Right cardiac atrium (tissue), 5 donors: Measurements from ENCODE around the gene FCHSD2. TPM values are rescaled to one million over a fixed set of nuclear protein-coding genes. Genes with fewer than 3 reads are reported as not detected.
"Not testable (repeated sequence)": the region's sequence is repeated elsewhere in the genome, so short reads cannot be mapped to it uniquely, and the experiment has no call there.

Experiments
- ATAC-seq, 2 donors: fragments of 200-7000 bp; cut with Tn5 transposase; one replicate each; pipeline versions ENCODE4 v1.8.0 to v1.9.1; 2020; ENCODE audit warnings: moderate library complexity in 2 of 2, mild to moderate bottlenecking in 1 of 2
- DNase-seq, 3 donors: peaks; one replicate each; pipeline ENCODE4 v3.0.0-alpha.2; 2020
- H3K27ac ChIP-seq: one replicate; pipeline ENCODE4 v1.5.1; 2013; ENCODE audit warnings: mild to moderate bottlenecking, low read length, control low read depth, moderate library complexity
- H3K27me3 ChIP-seq: one replicate; pipeline ENCODE4 v1.6.1; 2013; ENCODE audit not compliant: control insufficient read depth, insufficient read depth
- H3K4me1 ChIP-seq: one replicate; pipeline ENCODE4 v1.6.1; 2013; ENCODE audit warnings: low read length; ENCODE audit not compliant: control insufficient read depth, insufficient read depth
- H3K4me3 ChIP-seq: one replicate; pipeline ENCODE4 v1.5.1; 2013; ENCODE audit warnings: low read length, control low read depth
- H3K9me3 ChIP-seq: one replicate; pipeline ENCODE4 v1.6.1; 2013; ENCODE audit warnings: low read length; ENCODE audit not compliant: control insufficient read depth
- WGBS: extraction: QIAGEN DNeasy Blood & Tissue Kit; methylation state at CpG from one replicate; pipeline ENCODE4 v1.1.7; 2013; 5-methylcytosine and 5-hydroxymethylcytosine counted together
- intact Hi-C, 4 donors: fragments of 100-400 bp; cut with DNase I; formaldehyde crosslinking; loops; one replicate each; pipeline versions ENCODE4 v1.11.0 to v1.14.0; 2022 to 2023
- polyA plus RNA-seq: library from polyadenylated mRNA; stranded (reverse); fragments of 200-250 nt; gene quantifications from one replicate; pipeline ENCODE4 v1.2.3, GENCODE V29; 2013
- total RNA-seq, 4 donors: library from RNA; stranded (reverse); fragmentation: NEBNext Ultra II Directional; extraction: Animal tissue kit (Norgen Biotek cat#: 25700); gene quantifications; one replicate each; pipeline ENCODE4 v1.2.1, GENCODE V29; 2021
- donor health status: healthy with polysubstance abuse.
- donor health status: DM: no; HTN: yes; CAD: no.
- donor health status: DM: no; HTN: no; CAD: no.
- donor health status: DM: no; HTN: yes; CAD: no; lungs with severe emphysema.
- donor health status: DM: yes; HTN: yes; CAD: no.

FCHSD2 gene
- total and polyA plus RNA-seq, 5 donors, result 12.6 to 54.1 (median 36.2) TPM

DNA sequence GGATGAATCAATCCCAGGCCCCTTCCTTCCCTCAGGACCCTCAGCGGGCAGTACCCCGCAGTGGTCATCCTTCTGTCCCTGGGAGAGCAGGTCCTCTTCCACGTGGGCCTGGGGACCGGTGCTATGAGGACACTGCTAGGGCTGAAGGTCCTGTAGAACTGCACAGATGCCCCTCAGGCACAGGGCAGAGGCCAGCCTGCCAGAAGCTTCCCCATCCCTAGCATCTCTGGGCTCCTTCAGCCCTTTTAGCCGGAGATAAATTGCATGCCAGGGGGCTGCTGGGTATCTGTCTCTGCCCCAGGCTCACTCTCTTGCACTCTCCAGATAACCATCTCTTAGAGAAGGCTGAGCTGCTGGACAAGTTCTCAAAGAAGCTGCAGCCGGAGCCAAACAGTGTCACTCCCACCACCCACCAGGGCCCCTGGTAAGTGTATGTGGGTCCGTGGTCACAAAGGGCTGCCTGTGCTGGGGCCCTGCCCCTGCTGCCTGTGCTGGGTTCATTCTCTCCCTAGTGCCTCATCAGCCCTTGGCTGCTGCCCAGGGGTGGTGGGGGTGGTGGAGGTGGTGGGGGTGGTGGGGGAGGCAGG, 325.6 kb downstream of the FCHSD2 start:
- WGBS, result 73% methylated on average over 7 of the region's 7 CpGs
- ATAC-seq, result no peak
- no peak overlapping the region for H3K27ac ChIP-seq
- no peaks in the 10 kb centered on the region for H3K9me3 ChIP-seq
- intact Hi-C loops, result no loop called here
- no peak overlapping the region for H3K4me3 ChIP-seq
- no peaks in the 10 kb centered on the region for H3K27me3 ChIP-seq
- DNase-seq, result peak in 1 of 3 donors; percentile 42
- H3K4me1 ChIP-seq, result peaks cover 8% of the 10 kb centered on the region

DNA sequence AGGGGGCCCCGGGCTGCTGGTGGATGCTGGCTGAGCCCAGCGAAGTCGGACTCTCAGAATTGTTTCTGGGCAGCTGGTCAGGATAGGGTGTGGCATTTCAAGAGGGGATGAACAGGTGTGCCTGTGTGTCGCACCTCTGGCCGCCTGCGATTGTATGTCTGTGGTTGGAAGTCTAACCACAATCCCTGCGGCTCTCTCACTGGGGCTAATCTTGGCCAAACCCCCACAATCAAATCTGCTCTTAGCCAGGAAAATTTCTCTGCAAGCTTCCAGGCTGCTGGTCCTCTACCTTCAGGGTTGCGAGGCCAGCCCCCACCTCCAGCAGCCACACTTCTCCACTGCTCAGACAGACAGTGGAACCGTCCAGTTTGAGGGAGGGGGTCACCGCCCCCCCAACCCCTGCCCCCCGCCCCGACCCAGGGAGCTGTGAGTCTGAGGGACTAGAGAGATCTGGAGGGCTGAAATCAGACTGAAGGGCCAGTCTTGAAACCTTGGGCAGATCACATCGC, 327.0 kb downstream of the FCHSD2 start:
- intact Hi-C loops, result no loop called here
- Histone ChIP-seq H3K4me3 (peak overlapping the region; percentile 37), H3K27ac (no peak overlapping the region), H3K27me3 (no peaks in the 10 kb centered on the region), H3K9me3 (no peaks in the 10 kb centered on the region), H3K4me1 (peaks cover 6% of the 10 kb centered on the region)
- WGBS, result 26% methylated on average over 13 of the region's 13 CpGs
- ATAC-seq (no peak), DNase-seq (no peak)

DNA sequence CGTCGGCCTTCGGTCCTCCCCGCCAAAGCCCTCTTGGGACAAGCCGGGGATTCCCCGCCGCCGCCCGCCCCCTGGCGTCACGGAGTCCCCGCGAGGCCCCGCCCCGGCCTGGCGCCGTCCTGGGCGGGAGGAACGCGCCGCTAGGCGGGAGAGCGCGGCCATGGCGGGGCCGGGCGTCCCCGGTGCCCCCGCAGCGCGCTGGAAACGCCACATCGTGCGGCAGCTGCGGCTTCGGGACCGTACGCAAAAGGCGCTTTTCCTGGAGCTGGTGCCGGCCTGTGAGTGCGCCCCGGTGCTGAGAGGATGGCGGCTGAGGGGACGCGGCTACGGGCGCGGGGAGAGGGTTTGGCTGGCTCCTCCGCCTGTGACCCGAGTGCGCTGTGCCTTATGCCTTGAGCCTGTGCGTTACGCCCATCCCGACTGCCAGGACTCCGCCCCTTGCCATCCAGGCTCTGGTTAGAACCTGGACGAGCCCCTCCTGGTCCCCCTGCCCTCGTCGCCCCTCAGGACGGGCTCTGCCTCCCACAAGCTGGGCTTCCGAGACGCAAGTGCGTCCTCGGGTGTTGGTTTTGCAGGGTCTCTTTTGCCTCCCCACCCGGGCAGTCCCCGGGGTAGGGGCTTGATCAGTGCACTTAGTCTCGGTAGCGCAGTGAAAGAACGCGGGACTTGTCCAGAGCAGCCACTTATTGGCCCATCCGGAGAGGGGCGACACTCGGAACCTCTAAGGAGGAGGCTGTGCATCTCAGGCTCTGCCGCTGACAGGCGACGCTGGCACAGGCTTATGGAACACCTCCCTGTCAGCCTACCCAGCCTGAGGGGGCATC, 327.6 kb downstream of the FCHSD2 start, which contains the start of gene ATG16L2:
Gene ATG16L2, plus strand, starts transcription at position 126 of the 824 bp plus-strand sequence. Its CDS starts 35 bp downstream, at position 161.
- under 1% methylated on average over 75 of the region's 75 CpGs for WGBS
- Histone ChIP-seq H3K4me3 (peak within 1 kb of the TSS; percentile 37), H3K9me3 (no peaks in the 10 kb centered on the region), H3K27ac (peak within 1 kb of the TSS; percentile 85), H3K27me3 (no peaks in the 10 kb centered on the region), H3K4me1 (peaks cover 6% of the 10 kb centered on the region)
- peak; percentile 87 to 95 (median 94) for DNase-seq
- intact Hi-C loops, result no loop called here
- ATAC-seq, result peak; percentile 93 to 95

DNA sequence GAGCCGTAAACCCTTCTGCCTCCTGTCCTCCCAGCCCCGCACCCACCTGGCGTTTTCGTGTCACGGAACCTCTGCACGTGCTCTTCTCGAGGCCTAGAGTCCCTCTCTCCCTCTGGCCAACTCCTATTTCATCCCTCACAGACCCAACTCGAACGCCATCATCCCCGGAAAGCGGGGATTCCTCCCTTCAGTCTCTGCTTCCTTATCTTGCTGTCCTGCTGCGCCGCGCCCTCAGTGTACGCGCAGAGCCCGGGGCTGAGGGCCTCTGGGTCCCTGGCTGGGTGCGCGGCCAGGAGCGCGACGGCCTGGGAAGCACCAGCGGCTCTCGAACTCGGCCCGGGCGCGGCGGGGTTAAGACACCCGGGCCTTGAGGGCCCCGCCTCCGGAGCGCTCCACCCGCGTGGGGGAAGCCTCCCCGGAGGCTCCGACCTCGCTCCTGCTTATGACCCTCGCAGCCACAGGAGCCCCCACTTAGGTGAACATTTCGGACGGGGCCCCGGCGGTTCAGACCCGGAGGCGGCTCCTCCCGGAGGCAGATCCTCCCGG, 328.3 kb downstream of the FCHSD2 start:
- peak overlapping the region; percentile 37 for H3K4me3 ChIP-seq
- no peaks in the 10 kb centered on the region for H3K27me3 ChIP-seq
- under 1% methylated on average over 47 of the region's 47 CpGs for WGBS
- H3K9me3 ChIP-seq, result no peaks in the 10 kb centered on the region
- DNase-seq (peak; percentile 88 to 94 (median 93)), ATAC-seq (peak; percentile 89 to 91)
- H3K27ac ChIP-seq, result peak overlapping the region; percentile 85
- intact Hi-C loops, result no loop called here
- peaks cover 6% of the 10 kb centered on the region for H3K4me1 ChIP-seq

DNA sequence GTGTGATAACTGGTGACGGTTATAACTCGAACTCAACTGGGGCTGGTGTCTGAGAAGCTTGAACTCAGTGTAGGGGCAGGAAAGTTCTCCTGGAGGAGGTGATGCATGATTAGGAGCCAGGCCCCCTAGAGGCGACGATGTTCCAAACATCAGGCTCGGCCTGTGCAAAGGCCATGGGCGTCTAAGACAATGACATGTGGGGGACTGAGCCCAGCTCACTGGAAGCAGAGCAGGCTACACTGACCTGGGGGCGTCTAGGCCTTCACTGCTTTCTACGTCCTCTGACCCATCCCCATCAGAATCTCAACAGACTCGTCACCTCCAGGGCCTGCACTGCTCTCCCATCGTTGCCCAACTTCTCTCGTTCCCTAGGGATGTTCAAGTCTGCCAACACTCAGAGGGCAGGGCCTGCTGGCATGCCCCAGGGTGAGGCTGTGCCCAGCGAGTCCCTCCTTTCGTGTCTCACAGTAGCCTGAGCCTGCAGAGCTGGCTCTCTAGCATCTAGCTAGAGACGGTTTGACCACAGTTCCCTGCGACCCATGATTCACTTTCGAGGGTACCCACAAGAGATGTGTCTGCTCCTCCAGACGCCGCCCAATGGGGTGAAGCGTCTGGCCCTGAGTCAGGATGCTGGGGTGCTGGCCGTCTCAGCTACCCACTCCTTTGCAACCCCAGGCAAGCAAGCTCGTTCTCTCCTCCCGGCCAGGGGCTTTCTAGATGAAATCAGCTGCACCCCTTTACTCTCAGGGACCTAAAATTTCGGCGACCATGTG, 329.0 kb downstream of the FCHSD2 start:
- DNase-seq (peak in 1 of 3 donors; percentile 83), ATAC-seq (peak; percentile 14 to 38)
- WGBS, result 11% methylated on average over 24 of the region's 24 CpGs
- Histone ChIP-seq H3K9me3 (no peaks in the 10 kb centered on the region), H3K27ac (peak overlapping the region; percentile 85), H3K4me1 (peaks cover 6% of the 10 kb centered on the region), H3K4me3 (peak overlapping the region; percentile 37), H3K27me3 (no peaks in the 10 kb centered on the region)
- intact Hi-C loops, result no loop called here

DNA sequence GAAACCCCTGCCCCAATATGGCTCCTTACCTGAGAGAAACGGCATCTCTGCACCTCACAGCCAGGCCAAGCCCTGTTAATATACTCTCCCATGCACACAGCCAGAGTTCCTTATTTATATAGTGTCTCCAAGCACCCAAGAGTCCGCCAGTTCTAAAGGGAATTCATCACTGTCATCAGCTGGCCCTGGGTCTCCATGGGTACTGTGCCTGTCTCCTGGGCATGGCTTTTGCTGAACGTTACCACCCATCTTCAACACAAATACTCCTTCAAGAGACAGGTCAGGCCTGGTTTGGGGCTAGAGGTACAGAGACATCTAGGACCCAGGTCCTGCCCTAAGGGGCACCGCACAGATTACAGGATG, 329.5 kb downstream of the FCHSD2 start:
- Histone ChIP-seq H3K4me1 (peaks cover 6% of the 10 kb centered on the region), H3K9me3 (no peaks in the 10 kb centered on the region), H3K4me3 (peak overlapping the region; percentile 37), H3K27me3 (no peaks in the 10 kb centered on the region), H3K27ac (peak overlapping the region; percentile 13)
- intact Hi-C loops, result no loop called here
- DNase-seq (no peak), ATAC-seq (no peak)
- WGBS, result 49% methylated on average over 4 of the region's 4 CpGs

DNA sequence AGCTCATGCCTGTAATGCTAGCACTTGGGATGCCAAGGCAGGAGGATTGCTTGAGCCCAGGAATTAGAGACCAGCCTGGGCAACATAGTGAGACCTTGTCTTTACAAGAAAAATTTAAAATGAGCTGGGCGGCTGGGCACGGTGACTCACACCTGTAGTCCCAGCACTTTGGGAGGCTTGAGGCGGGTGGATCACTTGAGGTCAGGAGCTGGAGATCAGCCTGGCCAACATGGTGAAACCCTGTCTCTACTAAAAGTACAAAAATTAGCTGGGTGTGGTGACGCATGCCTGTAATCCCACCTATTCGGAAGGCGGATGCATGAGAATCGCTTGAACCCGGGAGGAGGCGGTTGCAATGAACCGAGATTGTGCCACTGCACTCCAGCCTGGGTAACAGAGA, 330.4 kb downstream of the FCHSD2 start:
- DNase-seq, H3K9me3 ChIP-seq, H3K4me1 ChIP-seq, H3K27ac ChIP-seq, H3K4me3 ChIP-seq, ATAC-seq, H3K27me3 ChIP-seq, intact Hi-C loops: not testable (repeated sequence)
- 96% methylated on average over 10 of the region's 10 CpGs for WGBS

DNA sequence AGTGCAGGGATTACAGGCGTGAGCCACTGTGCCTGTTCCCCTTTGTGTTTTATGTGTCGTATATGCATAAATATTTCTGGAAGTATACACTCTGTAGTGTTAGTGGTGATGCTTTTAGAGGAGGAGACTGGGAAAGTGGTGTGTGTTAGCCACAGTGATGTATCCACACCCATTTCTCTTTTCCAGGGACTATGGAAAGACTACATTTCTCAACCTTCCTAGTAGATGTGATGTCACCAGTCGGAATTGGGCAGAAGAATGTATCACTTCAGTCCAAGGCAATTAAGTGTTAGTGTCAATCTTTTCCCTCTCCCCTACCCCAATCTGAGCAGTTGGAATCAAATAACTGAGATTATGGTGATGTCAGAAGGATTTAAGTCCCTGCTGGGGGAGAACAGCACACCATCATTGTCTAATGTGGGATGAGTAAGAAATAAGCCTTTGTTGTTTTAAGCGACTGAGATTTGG, 333.8 kb downstream of the FCHSD2 start:
- DNase-seq (no peak), ATAC-seq (no peak)
- Histone ChIP-seq H3K27me3 (no peaks in the 10 kb centered on the region), H3K27ac (no peak overlapping the region), H3K4me3 (no peak overlapping the region), H3K4me1 (peaks cover 6% of the 10 kb centered on the region), H3K9me3 (no peaks in the 10 kb centered on the region)
- intact Hi-C loops, result no loop called here
- 82% methylated on average over 4 of the region's 4 CpGs for WGBS

DNA sequence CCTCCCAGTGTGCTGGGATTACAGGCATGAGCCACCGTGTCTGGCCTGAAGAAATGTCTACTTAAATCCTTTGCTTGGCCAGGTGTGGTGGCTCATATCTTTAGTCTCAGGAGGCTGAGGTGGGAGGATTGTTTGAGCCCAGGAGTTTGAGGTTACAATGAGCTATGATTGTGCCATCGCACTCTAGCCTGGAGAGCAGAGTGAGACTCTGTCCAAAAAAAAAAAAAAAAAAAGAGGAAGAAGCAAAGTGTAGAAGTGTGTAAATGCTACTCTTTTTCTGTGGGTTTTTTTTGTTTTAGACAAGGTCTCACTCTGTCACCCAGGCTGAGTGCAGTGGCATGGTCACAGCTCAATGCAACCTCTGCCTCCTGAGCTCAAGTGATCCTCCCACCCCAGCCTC, 334.3 kb downstream of the FCHSD2 start:
- intact Hi-C loops, result no loop called here
- WGBS, result 75% methylated on average over 2 of the region's 2 CpGs
- Histone ChIP-seq H3K27ac (no peak overlapping the region), H3K4me1 (peaks cover 2% of the 10 kb centered on the region), H3K4me3 (no peak overlapping the region), H3K27me3 (no peaks in the 10 kb centered on the region), H3K9me3 (no peaks in the 10 kb centered on the region)
- DNase-seq, result no peak
- peak; percentile 12 to 36 for ATAC-seq

DNA sequence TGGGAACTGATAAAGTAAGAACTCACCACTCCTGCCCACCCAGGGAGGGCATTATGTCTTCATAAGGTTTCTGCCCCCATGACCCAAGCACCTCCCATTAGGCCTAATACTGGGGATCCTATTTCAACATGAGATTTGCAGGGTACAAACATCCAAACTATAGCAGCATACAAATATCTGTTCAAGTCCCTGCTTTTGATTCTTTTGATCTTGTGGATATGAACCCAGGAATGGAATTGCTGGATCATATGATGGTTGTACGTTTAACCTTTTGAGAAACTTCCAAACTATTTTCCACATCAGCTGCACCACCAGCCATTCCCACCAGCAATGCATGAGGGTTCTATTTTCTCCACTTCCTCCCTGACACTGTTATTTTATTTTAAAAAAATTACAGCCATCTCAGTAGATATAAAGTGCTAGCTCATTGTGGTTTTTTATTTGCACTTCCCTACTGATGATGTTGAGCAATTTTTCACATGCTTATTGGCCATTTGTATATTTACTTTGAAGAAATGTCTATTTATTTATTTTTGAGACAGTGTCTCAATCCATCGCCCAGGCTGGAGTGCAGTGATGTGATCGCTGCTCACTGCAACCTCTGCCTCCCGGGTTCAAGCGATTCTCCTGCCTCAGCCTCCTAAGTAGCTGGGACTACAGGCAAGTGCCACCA, 335.0 kb downstream of the FCHSD2 start:
- DNase-seq, result no peak
- no peak overlapping the region for H3K4me3 ChIP-seq
- no peaks in the 10 kb centered on the region for H3K4me1 ChIP-seq
- peak overlapping the region; percentile 10 for H3K27ac ChIP-seq
- H3K9me3 ChIP-seq, result no peaks in the 10 kb centered on the region
- ATAC-seq, result peak; percentile 33 to 46
- WGBS, result 85% methylated on average over 5 of the region's 5 CpGs
- intact Hi-C loops, result no loop called here
- no peaks in the 10 kb centered on the region for H3K27me3 ChIP-seq
